Measurements from ENCODE around the gene FLRT3.

The FLRT3 gene

DNA sequence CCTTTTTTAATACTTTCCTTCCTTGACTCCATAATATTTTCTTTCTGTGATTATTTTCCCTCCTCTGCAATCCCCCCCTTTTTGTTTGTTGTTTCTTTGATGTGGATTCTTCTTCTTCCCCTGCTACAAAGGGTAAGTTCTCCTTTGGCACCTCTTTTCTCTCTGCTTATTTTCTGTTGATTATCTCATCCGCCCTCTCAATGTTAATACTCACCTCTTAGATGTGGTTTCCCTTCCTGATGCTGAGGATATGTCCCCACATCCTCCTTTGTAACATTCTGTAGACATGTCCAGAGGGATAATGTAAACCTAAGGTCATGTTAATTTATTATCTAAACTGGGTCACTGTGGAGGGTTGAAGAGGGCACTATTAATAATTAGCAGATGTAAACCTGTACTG is 17.7 kb downstream of the FLRT3 start:
- DNase-seq (ENCODE audit: low read depth in 3 of 3) = no peak

DNA sequence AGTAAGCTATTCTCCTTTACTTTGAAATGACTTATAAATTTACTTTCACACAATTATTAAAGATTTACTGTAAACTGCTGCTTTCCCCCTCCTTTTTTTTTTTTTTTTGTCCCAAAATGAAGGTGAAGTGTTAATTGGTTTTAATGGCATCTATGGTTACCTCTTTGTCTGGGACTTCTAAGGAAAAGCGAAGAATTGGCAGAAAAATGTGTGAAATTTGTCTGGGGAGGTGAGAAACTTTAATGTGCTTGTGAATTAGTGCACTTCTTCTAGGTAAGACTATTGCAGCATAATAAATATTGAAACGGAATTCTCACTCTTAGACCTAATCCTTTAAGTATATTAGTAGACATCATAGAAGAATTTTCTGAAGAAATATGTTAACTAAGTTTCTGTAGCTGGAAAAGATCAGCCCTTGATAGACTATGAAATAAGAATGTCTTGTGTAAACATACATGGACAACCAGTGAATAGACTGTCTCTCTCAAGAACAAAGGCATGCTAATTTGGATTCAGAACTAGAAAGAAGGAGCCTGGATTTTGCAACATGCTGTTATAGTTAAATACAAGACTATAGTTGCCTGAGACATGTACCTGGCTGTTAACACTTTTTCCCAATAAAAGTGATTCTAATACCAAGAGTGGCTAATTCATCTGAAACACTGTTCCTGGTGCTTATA is 23.9 kb downstream of the FLRT3 start:
- DNase-seq (ENCODE audit: low read depth in 3 of 3) = no peak

DNA sequence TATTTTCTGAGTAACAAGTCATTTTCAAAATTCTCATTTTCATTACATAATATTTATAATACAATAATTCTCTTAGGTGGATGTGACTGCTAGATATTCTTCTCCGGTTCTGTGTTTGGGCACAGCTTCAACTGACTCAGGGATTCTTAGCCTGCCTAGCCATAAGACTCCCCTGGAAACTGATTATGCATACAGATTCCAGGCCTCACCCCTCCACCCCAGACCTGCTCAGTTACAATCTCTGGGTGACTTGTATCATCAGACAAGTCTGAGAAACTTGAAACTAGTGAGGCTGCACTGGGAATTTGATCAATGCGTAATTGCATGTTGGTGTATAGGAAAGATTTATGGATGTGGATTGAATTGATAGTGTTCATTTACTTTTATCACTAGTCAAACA is 25.4 kb downstream of the FLRT3 start:
- DNase-seq (ENCODE audit: low read depth in 3 of 3) = no peak

DNA sequence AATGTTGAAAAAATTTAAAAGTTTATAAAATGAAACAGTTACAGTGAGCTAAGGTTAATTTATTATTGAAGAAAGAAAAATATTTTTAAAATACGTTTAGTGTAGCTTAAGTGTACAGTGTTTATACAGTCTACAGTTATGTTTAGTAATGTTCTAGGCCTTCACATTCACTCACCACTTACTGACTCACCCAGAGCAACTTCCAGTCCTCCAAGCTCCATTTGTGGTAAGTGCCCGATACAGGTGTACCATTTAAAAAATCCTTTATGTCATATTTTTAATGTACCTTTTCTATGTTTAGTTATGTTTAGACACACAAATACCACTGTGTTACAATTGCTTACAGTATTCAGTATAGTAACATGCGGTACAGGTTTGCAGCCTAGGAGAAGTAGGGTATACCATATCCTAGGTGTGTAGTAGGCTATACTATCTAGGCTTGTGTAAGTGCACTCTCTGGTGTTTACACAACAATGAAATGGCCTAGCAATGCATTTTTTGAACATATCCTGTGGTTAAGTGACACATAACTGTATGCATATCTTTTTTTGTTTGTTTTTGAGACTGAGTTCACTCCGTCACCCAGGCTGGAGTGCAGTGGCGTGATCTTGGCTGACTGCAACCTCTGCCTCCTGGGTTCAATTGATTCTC is 26.3 kb downstream of the FLRT3 start:
- no peak for DNase-seq (ENCODE audit: low read depth in 3 of 3)

DNA sequence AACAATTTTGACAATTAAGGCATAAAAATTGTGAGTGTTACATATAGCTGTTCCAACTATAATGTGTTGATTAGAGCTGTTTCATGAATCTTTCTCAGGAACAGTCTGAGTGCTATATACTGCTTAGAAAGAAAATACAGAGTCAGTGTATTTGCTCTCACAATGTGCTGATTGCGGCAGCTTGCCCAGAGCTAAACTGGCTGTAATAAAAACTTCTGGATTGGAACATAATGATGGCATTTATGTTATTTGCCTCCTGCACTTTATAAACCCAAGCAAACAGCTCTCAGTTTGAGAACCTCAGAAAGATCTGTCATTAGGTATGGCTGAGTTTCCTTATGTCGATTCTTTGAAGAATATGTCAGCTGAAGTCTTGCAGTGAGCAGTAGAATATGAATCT is 29.5 kb downstream of the FLRT3 start:
- DNase-seq (ENCODE audit: low read depth in 3 of 3) = no peak

DNA sequence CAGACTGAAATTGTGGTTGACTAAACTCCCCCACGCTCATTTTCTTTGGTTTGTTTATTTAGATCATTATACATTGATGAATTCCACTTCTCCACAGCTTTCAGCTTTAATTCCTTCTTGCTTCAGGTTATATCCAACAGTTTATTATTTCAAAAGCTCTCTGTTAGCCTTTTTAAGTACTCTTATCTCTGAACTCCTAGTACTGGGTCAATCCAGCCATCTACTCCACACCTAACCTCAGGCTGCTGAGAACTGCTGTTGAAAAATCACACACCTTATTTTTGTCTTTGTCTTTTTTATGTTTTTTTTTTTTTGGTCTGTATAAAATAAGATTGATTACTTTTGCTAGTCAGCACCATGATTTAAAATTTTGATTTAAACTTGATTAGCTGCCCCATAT is 32.9 kb downstream of the FLRT3 start:
- DNase-seq (ENCODE audit: low read depth in 3 of 3) = no peak

DNA sequence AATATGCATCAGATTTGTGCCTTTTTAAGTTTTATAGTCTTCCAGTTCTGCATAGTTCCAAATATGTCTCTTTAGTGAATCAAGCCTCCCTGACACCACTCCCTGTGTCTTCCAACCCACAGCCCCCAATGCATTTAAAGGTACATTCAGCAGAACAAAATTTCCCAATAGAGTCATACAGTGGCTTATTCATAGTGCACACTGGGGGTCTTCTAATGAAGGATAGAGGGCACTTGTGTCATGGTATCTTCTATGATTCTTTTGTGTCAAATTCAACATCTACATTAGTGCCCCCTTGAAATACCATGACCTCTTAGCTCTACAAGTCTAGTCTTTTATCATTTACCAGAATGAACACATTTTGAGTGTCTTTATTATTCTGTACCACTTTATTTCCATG is 33.8 kb downstream of the FLRT3 start:
- no peak for DNase-seq (ENCODE audit: low read depth in 3 of 3)

DNA sequence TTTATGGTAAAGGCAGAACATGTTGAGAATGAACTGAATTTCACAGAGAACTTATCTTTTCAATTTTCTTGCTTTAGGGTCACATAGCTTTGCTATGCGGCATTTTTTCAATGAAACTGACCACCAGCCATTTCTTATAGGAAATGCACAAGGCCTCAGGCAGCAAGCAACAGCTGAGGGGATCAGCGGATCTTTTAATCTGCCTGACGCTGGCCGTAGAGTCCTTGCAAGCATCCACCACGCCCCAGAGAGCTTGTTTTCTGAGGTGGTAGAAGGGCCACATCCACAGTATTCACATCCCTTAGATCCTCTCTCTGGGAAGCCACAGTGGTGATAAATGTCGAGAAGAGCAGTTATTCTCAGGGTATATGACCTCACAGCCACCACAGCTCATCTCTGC is 34.3 kb downstream of the FLRT3 start:
- DNase-seq (ENCODE audit: low read depth in 3 of 3) = no peak

DNA sequence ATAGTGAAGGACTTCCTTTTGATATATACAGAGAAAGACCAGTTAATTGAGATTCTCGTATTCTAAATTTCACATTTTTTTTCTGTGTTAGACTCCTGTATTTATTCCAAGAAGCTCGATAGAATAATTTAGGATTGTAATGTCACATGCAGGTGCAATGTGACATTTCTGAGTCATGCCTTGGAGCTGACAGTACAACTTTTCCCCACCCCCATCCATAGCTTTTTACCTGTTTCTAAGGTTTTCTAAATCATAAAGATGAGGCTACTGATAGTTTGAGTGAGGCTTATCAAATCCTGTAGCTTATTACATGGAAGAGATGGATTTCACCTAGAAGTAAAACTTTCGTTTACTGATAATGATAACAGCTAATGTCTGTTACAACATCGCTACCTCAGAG is 37.6 kb downstream of the FLRT3 start:
- no peak for DNase-seq (ENCODE audit: low read depth in 3 of 3)

DNA sequence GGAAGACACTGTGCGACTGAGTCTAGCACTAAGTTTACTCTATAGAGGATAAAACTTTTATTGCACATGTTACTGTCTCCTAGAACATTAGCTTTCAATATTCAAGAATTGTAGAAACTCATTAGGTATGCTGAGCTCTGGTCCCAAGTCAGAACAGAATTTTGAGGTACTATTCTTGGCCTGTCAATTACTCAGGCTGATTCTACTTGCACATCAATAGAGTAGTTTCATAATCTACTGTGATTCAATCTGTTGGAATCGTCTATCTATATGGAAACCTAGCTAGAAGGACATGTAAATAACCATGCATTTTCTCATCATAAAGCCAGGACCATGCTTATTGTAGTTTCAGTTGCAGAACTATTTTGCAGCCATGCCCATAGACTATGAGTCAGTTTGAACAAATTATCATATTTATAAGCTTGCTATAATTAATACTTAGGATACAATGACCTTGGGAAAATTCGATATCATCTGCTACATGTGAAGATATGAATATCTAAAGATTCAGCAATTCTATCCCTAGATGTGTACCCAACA is 41.6 kb downstream of the FLRT3 start:
- no peak for DNase-seq (ENCODE audit: low read depth in 3 of 3)

DNA sequence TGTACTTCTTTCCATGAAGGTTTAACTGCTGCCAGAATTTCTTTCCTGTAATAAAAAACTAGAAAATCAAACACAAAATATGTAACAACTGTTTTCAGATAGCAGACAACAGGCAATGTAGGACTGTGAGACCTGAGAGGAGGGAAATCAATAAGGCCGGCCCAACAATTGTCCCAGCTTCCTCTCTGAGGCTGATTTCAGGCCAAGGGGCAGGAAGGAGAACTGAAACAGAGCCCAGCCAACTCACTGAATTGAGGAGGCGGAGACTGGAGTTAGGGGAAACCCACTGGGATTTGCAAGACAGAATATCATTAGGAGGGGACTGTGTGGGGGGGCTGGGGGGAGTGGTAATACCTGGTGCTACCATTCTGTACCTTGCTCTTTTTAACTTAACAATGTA is 42.2 kb downstream of the FLRT3 start:
- DNase-seq (ENCODE audit: low read depth in 3 of 3) = no peak

DNA sequence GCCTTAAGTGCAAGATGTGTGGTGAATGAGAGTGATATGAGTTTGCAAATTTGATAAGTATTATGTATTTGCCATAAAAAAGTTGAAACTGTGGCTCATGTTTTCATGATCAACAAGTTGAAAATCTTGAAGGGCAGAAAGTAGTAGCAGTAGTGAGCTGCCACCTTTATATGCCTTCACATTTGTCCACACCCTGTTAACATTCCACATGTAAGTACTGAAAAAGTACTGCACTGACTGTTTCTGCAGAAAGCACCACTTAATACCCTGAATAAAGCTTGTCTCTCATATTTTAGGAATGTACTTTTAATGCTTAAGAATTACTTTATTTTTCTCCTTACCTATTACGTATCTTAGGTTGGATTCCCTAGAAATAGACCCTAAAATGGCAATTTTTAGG is 45.9 kb downstream of the FLRT3 start:
- DNase-seq (ENCODE audit: low read depth in 3 of 3) = no peak

DNA sequence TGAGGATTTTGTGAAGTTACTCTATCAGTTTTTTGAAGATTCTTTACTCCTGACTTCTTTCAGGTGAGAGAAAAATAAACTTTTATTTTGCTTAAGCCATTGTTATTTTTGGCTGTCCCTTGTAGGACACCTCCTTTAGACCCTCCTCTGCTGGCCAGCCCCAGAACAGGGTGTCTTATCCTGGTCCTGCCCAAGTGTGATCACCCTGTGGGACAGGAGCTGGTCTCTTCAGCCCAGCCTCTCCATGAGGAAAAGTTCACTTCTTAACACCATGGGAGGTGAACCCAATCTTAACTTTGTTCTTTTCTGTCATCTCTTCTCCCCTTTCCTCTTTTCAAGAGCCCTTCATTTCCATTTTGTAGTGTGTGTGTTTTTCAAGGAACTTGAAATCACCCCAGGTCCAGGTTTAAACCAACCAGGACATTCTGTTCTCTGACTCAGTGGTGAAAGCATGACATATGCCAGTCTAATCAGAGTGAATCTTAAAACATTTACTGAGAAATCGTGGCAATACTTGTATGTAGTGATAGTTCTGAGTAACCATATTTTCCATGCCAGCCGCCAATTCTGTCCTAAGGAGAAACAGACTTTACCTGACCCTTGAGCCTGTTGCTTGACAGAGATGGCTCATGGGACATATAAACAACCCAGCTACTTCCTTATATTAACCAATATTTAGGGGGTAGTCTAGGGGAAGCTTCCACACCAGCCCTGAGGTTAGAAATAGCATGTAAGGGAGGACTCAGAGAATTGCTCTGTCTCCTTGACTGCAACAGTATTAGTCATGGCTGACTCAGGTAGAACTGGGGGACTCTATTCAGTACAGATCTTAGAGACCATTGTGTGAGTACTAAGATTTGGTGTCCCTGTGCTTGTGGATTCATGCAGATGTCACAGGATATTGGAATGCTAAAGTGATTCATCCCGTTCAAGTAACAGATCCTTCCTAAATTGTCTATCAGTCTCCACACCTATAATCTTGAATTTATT is 48.8 kb downstream of the FLRT3 start:
- DNase-seq (ENCODE audit: low read depth in 3 of 3) = no peak

DNA sequence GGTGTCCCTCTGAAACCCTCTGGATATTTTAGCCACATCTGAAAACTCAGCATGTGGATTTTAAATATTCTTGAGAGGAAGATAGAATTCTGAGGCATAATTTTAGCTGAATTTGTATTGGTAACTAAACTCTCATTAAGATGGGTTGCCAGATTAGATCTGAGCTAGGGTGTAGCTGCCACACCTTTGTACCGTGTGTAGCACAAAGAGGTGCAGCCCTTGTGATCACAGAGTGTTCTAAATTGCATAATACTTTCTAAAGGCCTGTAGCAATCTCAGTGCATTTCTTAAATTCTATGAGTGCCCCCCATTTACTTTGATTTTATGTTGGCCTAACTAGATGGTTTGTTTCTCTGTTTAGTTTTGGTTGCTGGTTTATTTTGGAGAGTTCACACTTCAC is 53.0 kb downstream of the FLRT3 start:
- no peak for DNase-seq (ENCODE audit: low read depth in 3 of 3)

DNA sequence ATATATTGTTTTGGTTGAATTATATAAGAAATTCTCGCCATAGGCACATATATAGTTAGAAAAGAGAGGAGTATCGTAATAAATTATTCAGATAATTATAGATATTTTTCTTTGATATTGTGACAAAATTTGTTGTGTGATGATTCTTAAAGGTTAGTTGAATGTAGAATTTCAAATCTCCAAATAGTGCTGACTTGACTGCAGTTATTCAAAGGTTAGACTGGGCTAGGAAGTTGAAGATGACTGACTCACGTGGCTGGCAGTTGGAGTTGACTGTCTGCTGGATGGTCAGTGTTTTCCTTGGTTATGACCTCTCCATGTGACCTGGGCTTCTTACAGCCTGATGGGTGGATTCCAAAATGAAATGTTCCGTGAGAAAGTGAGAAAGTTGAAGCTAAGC is 55.3 kb downstream of the FLRT3 start:
- no peak for DNase-seq (ENCODE audit: low read depth in 3 of 3)

All from stimulated activated CD4-positive, alpha-beta T cell treated with anti-CD3 and anti-CD28 coated beads, TNF-alpha, amount 100 ng/mL, for 48 hours (primary cell).